Upper lobe of left lung (tissue), 4 donors: ENCODE results near the gene WNT3.

ENCODE experiments used
- CTCF ChIP-seq, 6 experiments: fragments of 450-650 bp in 4 of 6; fragments of 200-600 bp in 2 of 6; sonication (generic) in 2 of 6; IDR thresholded peaks; one replicate each; pipeline ENCODE4 v1.5.1; 2016 to 2019; ENCODE audit warnings: antibody characterized with exemption in 6 of 6
- EP300 ChIP-seq, 4 donors: sonication (generic); formaldehyde crosslinking; IDR thresholded peaks; one replicate each; pipeline ENCODE4 v1.5.1; 2017; ENCODE audit warnings: antibody characterized with exemption in 4 of 4, control low read depth in 2 of 4
- POLR2A ChIP-seq, 4 donors: fragments of 450-650 bp; IDR thresholded peaks; one replicate each; pipeline ENCODE4 v1.5.1; 2016 to 2017; ENCODE audit warnings: antibody characterized with exemption in 4 of 4, mild to moderate bottlenecking in 2 of 4
- POLR2AphosphoS5 ChIP-seq, 2 donors: sonication (generic); formaldehyde crosslinking; IDR thresholded peaks; one replicate each; pipeline ENCODE4 v1.5.1; 2017; ENCODE audit warnings: antibody characterized with exemption in 2 of 2

DNA sequence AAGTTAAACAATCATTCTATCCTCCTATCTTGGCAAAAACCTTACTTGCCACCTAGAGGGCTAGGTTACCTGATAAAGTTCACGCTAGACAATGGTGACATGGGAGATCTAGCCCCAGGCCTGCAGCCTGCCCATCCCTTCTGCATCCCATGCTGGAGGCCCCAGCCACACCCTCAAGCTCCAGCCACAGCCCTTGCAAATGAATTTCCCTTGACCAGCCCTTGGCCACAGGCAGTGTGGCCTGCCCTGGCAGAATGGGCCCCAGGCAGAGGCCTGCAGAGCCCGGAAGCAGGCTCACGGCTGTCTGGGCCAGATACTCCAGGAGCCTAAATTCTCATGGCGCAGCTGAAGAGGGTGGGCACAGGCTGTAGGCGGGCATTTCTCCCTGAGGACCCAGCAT, 14.9 kb downstream of the WNT3 start:
- TF ChIP-seq POLR2A (IDR thresholded peaks at IDR 0.05) (no peak), CTCF (IDR thresholded peaks at IDR 0.05) (no peak), EP300 (IDR thresholded peaks at IDR 0.05) (no peak), POLR2AphosphoS5 (IDR thresholded peaks at IDR 0.05) (no peak)
